ENCODE measurements around the gene MASP1.

Gene MASP1

GRCh38 chr3:187266691-187267090, 24.8 kb downstream of the MASP1 start:
- no peak for DNase-seq (ENCODE audit: low read depth, low spot score)
- no peak overlapping the region for H3K4me3 ChIP-seq (ENCODE audit: low read depth, low read length)
- POLR2A ChIA-PET, result interaction anchor here (1.0 kb wide), 1 partner anchor 18 kb away, joined by 3 read pairs; no protein-coding TSS in a partner anchor
- TF ChIP-seq CTCF (IDR thresholded peaks at IDR 0.05; ENCODE audit: insufficient read depth, low read length, missing control alignments), result no peak
- CTCF ChIA-PET, result interaction anchor here (1.0 to 4.4 kb wide), 6 partner anchors 7 to 52 kb away, joined by 3 to 16 read pairs (median 5); no protein-coding TSS in a partner anchor

- no peak for DNase-seq (ENCODE audit: low read depth, low spot score)
- ChIA-PET POLR2A (interaction anchor here (1.6 kb wide), 1 partner anchor 16 kb away, joined by 5 read pairs; no protein-coding TSS in a partner anchor), CTCF (interaction anchor here (0.7 to 4.4 kb wide), 11 partner anchors 9 to 415 kb away, joined by 3 to 16 read pairs (median 3); partner anchors contain the start of gene RPL39L)
- no peak for TF ChIP-seq CTCF (IDR thresholded peaks at IDR 0.05; ENCODE audit: insufficient read depth, low read length, missing control alignments)
- no peak overlapping the region for H3K4me3 ChIP-seq (ENCODE audit: low read depth, low read length)
Observed at GRCh38 chr3:187265461-187265955, 26.0 kb downstream of the MASP1 start.

- POLR2A ChIA-PET, result interaction anchor here (1.6 kb wide), 1 partner anchor 17 kb away, joined by 5 read pairs; no protein-coding TSS in a partner anchor
- CTCF ChIA-PET, result interaction anchor here (1.1 to 4.4 kb wide), 6 partner anchors 9 to 415 kb away, joined by 3 to 16 read pairs (median 4); partner anchors contain the start of gene RPL39L
Observed at GRCh38 chr3:187264911-187265310, 26.6 kb downstream of the MASP1 start.

GRCh38 chr3:187264021-187264420, 27.5 kb downstream of the MASP1 start:
- ChIA-PET POLR2A (interaction anchor here (1.6 kb wide), 1 partner anchor 18 kb away, joined by 5 read pairs; no protein-coding TSS in a partner anchor), CTCF (interaction anchor here (0.6 to 4.4 kb wide), 7 partner anchors 10 to 415 kb away, joined by 3 to 16 read pairs (median 4); no protein-coding TSS in a partner anchor)
- no peak overlapping the region for H3K4me3 ChIP-seq (ENCODE audit: low read depth, low read length)
- no peak for TF ChIP-seq CTCF (IDR thresholded peaks at IDR 0.05; ENCODE audit: insufficient read depth, low read length, missing control alignments)
- DNase-seq (ENCODE audit: low read depth, low spot score), result peak; percentile 56

More at GRCh38 chr3:187264911-187265310, 26.6 kb downstream of the MASP1 start:
- peak; percentile 40 for DNase-seq (ENCODE audit: low read depth, low spot score)
- TF ChIP-seq CTCF (IDR thresholded peaks at IDR 0.05; ENCODE audit: insufficient read depth, low read length, missing control alignments), result no peak
- H3K4me3 ChIP-seq (ENCODE audit: low read depth, low read length), result no peak overlapping the region

- POLR2A ChIA-PET, result interaction anchor here (0.7 kb wide), 1 partner anchor 30 kb away, joined by 3 read pairs; no protein-coding TSS in a partner anchor
- no peak for DNase-seq (ENCODE audit: low read depth, low spot score)
- TF ChIP-seq CTCF (IDR thresholded peaks at IDR 0.05; ENCODE audit: insufficient read depth, low read length, missing control alignments), result no peak
- CTCF ChIA-PET, result interaction anchor here (0.9 to 4.4 kb wide), 7 partner anchors 11 to 416 kb away, joined by 3 to 16 read pairs (median 4); no protein-coding TSS in a partner anchor
- no peak overlapping the region for H3K4me3 ChIP-seq (ENCODE audit: low read depth, low read length)
Observed at GRCh38 chr3:187263270-187263669, 28.3 kb downstream of the MASP1 start.

GRCh38 chr3:187262360-187262759, 29.2 kb downstream of the MASP1 start:
- no peak for TF ChIP-seq CTCF (IDR thresholded peaks at IDR 0.05; ENCODE audit: insufficient read depth, low read length, missing control alignments)
- no peak overlapping the region for H3K4me3 ChIP-seq (ENCODE audit: low read depth, low read length)
- ChIA-PET CTCF (interaction anchor here (1.3 to 4.4 kb wide), 3 partner anchors 12 to 57 kb away, joined by 3 to 16 read pairs (median 9); no protein-coding TSS in a partner anchor), POLR2A (no interaction called here)
- DNase-seq (ENCODE audit: low read depth, low spot score), result no peak
